ENCODE measurements around the gene NDUFV1. TPM values are rescaled to one million over a fixed set of nuclear protein-coding genes. Genes with fewer than 3 reads are reported as not detected.

The NDUFV1 gene
- total and polyA plus RNA-seq, 9 of the 15 experiments (the other 6 are each of a cell fraction or from before 2014, with no cell fraction given): 10.8 to 423 (median 209) TPM

DNA sequence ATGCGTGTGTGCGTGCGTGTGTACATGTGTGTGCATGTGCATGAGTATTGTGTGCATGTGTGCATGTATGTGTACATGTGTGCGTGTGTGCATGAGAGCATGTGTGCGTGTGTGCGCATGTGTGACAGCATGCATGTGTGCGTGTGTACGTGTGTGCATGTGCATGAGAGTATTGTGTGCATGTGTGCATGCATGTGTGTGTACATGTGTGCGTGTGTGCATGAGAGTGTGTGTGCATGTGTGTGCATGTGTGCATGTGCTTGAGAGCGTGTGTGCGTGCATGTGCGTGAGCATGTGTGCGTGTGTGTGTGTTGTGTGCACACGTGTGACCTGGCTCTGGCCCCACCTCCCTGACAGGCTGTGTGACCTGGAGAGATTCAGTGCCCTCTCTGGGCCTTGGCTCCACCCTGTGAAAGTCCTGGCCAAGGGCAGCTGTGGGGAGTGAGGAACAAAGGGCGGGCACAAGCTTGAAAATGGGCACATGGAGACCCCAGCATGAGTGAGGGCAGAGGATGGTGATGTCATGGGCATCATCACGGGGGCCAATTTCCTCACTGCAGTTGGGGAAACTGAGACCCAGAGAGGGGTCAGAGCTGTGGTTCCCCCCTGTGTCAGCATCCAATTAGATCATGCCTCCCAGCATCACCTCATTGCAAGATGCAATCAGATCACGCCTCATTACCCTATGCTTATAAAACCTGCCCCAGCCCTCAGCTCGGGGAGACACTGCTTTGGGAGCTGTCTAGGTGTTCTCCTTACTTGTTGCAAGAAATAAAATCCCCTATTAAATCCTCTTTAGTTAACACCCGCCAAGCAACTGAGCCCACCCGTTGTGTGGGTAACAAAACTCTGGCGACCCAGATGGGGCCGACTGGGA is 43.1 kb downstream of the NDUFV1 start (continued):
- TF ChIP-seq, protein P1, sequence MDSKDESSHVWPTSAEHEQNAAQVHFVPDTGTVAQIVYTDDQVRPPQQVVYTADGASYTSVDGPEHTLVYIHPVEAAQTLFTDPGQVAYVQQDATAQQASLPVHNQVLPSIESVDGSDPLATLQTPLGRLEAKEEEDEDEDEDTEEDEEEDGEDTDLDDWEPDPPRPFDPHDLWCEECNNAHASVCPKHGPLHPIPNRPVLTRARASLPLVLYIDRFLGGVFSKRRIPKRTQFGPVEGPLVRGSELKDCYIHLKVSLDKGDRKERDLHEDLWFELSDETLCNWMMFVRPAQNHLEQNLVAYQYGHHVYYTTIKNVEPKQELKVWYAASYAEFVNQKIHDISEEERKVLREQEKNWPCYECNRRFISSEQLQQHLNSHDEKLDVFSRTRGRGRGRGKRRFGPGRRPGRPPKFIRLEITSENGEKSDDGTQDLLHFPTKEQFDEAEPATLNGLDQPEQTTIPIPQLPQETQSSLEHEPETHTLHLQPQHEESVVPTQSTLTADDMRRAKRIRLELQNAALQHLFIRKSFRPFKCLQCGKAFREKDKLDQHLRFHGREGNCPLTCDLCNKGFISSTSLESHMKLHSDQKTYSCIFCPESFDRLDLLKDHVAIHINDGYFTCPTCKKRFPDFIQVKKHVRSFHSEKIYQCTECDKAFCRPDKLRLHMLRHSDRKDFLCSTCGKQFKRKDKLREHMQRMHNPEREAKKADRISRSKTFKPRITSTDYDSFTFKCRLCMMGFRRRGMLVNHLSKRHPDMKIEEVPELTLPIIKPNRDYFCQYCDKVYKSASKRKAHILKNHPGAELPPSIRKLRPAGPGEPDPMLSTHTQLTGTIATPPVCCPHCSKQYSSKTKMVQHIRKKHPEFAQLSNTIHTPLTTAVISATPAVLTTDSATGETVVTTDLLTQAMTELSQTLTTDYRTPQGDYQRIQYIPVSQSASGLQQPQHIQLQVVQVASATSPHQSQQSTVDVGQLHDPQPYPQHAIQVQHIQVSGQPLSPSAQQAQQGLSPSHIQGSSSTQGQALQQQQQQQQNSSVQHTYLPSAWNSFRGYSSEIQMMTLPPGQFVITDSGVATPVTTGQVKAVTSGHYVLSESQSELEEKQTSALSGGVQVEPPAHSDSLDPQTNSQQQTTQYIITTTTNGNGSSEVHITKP (IDR thresholded peaks at IDR 0.05; ENCODE audit: partially characterized antibody): peak; percentile 82
- peak; percentile 37; the same call in 1 of the 2 replicates for TF ChIP-seq NR3C1 (CRISPR knock-in tag; IDR thresholded peaks at IDR 0.05)
- no peak for TF ChIP-seq CSDE1 (IDR thresholded peaks at IDR 0.05)
- TF ChIP-seq, protein P2, sequence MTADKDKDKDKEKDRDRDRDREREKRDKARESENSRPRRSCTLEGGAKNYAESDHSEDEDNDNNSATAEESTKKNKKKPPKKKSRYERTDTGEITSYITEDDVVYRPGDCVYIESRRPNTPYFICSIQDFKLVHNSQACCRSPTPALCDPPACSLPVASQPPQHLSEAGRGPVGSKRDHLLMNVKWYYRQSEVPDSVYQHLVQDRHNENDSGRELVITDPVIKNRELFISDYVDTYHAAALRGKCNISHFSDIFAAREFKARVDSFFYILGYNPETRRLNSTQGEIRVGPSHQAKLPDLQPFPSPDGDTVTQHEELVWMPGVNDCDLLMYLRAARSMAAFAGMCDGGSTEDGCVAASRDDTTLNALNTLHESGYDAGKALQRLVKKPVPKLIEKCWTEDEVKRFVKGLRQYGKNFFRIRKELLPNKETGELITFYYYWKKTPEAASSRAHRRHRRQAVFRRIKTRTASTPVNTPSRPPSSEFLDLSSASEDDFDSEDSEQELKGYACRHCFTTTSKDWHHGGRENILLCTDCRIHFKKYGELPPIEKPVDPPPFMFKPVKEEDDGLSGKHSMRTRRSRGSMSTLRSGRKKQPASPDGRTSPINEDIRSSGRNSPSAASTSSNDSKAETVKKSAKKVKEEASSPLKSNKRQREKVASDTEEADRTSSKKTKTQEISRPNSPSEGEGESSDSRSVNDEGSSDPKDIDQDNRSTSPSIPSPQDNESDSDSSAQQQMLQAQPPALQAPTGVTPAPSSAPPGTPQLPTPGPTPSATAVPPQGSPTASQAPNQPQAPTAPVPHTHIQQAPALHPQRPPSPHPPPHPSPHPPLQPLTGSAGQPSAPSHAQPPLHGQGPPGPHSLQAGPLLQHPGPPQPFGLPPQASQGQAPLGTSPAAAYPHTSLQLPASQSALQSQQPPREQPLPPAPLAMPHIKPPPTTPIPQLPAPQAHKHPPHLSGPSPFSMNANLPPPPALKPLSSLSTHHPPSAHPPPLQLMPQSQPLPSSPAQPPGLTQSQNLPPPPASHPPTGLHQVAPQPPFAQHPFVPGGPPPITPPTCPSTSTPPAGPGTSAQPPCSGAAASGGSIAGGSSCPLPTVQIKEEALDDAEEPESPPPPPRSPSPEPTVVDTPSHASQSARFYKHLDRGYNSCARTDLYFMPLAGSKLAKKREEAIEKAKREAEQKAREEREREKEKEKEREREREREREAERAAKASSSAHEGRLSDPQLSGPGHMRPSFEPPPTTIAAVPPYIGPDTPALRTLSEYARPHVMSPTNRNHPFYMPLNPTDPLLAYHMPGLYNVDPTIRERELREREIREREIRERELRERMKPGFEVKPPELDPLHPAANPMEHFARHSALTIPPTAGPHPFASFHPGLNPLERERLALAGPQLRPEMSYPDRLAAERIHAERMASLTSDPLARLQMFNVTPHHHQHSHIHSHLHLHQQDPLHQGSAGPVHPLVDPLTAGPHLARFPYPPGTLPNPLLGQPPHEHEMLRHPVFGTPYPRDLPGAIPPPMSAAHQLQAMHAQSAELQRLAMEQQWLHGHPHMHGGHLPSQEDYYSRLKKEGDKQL (CRISPR knock-in tag; IDR thresholded peaks at IDR 0.05; ENCODE audit: borderline replicate concordance): 0 out of 2 replicates have a peak, but pooled peaks have one; percentile 29
- TF ChIP-seq CBFB (CRISPR knock-in tag; IDR thresholded peaks at IDR 0.05): peak; percentile 69; the same call in 1 of the 2 replicates
- peak; percentile 75 for TF ChIP-seq SMARCA5 (IDR thresholded peaks at IDR 0.05)
- peak in 1 of 2 experiments; percentile 98; a peak in 2 of 4 replicates for TF ChIP-seq KDM1A (IDR thresholded peaks at IDR 0.05)
- TF ChIP-seq BCOR (IDR thresholded peaks at IDR 0.05): peak; percentile 87
- TF ChIP-seq, protein P3, sequence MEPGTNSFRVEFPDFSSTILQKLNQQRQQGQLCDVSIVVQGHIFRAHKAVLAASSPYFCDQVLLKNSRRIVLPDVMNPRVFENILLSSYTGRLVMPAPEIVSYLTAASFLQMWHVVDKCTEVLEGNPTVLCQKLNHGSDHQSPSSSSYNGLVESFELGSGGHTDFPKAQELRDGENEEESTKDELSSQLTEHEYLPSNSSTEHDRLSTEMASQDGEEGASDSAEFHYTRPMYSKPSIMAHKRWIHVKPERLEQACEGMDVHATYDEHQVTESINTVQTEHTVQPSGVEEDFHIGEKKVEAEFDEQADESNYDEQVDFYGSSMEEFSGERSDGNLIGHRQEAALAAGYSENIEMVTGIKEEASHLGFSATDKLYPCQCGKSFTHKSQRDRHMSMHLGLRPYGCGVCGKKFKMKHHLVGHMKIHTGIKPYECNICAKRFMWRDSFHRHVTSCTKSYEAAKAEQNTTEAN (CRISPR knock-in tag; IDR thresholded peaks at IDR 0.05): peak; percentile 86; the same call in 1 of the 2 replicates
- peak; percentile 78 for TF ChIP-seq PHF20 (IDR thresholded peaks at IDR 0.05; ENCODE audit: partially characterized antibody)
- TF ChIP-seq CBFA2T3 (IDR thresholded peaks at IDR 0.05): peak; percentile 18; the same call in 1 of the 2 replicates
- no peak for TF ChIP-seq RHOXF2B (CRISPR knock-in tag; conservative IDR thresholded peaks at IDR 0.05)
- TF ChIP-seq HOXB6 (CRISPR knock-in tag; IDR thresholded peaks at IDR 0.05; ENCODE audit: borderline replicate concordance): no peak
